Neural progenitor cell (in vitro differentiated cells): ENCODE results near the gene DDX59.

Experiments used
- CTCF ChIP-seq: fragments of 200-600 bp; sonication (generic); IDR thresholded peaks from 2 replicates; pipeline ENCODE4 v1.5.1; 2017; ENCODE audit warnings: antibody characterized with exemption, mild to moderate bottlenecking
- EZH2 ChIP-seq: fragments of 200-600 bp; sonication (generic); IDR thresholded peaks from 2 replicates; pipeline ENCODE4 v1.6.1; 2017; ENCODE audit warnings: antibody characterized with exemption, mild to moderate bottlenecking, moderate library complexity
- EZH2phosphoT487 ChIP-seq: fragments of 200-600 bp; sonication (generic); IDR thresholded peaks from 2 replicates; pipeline ENCODE4 v1.6.1; 2017; ENCODE audit warnings: antibody characterized with exemption

- TF ChIP-seq CTCF (no peak), EZH2 (no peak), EZH2phosphoT487 (no peak)
Measured at GRCh38 chr1:200620273-200621131, 49.2 kb downstream of the DDX59 start, which contains the start of gene KIF14.
